Activated effector memory CD4-positive, alpha-beta T cell treated with anti-CD3 and anti-CD28 coated beads, Interleukin-2, amount 50 U/mL, for 16 hours (primary cell): ENCODE results near the gene CUX1.

Source experiments
- DNase-seq: peaks from one replicate; pipeline ENCODE4 v3.0.0-alpha.2; 2020

Gene CUX1

DNA sequence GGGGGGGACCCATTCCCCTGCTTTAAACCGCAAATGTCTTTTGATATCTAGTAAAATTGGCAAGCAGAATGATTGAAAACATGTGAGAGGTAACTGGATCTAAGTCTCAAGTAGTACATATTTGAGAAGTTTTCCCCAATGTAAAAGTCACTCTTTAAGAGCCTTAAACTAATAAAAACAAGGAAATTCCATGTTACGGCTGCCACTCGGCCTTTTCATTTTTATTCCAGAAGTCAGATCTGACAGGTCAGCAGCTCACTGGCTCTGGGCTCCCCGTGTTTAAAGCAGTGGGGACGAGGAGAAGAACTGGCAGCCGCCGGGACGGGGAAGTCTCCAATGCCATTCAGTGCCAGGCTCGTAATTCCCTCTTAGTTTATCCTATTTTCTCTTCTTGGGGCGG is 80.7 kb downstream of the CUX1 start:
- DNase-seq: no peak

- DNase-seq: no peak
Observed at GRCh38 chr7:101899616-101900015, 82.2 kb downstream of the CUX1 start.

DNA sequence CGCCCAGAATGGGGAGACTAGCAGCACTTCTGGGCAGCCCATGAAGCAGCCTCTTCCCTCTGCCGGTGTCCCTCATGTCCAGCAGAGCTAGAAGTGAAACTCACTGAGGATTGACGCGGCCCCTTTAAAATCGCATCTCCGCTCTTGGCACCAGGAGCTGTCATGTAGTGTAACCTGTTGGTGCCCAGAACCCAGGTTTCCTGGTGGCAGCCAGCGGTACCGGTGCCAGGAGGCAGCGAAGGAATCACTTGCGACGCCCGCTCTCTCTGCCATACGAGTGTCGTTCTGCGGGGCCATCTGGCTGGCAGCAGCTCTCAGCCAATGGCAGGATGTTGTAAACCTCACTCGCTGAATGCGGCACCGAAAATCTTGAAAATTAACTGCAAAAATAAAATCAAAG is 82.7 kb downstream of the CUX1 start:
- DNase-seq: no peak

DNA sequence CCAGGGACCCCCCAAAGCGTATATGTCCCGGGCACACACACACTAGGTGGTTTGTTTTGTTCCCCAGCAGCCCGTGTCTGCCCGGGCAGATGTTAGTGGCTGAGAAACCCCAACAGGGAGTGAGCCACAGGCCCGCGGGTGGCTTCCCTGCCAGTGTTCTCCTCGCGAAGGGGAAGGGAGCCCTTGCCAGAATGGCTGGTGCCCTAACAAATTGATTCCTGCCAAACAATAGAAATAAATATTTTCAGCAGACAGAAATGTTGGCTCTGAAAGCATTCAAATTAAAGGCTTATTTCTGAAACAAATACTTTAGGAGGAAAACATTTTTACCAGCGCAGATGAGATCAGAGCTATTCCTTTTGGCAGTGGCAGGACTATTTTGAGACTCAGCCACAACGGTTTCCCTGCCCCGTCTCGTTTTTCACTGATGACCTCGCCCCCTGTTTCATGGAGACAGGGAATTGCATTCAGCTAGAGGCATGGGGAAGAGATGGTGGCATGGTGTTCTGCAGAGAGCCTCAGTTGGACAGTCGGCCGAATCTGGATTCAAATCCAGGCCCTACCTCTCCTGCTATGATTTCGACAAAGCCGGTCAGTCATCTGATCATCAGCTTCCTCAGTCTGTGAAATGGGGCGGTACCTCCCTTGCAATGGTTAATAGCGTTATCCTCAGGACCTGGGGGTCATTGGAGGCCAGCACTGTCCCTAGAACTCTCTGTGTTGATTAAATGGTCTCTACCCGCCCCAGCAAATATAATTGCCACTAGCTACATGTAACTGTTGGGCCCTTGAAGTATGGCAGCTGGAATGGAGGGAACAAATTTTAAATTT is 84.5 kb downstream of the CUX1 start:
- DNase-seq: no peak

- no peak for DNase-seq
Observed at GRCh38 chr7:101902680-101903514, 85.5 kb downstream of the CUX1 start.

GRCh38 chr7:101903515-101903868 is 86.1 kb downstream of the CUX1 start:
- no peak for DNase-seq

DNA sequence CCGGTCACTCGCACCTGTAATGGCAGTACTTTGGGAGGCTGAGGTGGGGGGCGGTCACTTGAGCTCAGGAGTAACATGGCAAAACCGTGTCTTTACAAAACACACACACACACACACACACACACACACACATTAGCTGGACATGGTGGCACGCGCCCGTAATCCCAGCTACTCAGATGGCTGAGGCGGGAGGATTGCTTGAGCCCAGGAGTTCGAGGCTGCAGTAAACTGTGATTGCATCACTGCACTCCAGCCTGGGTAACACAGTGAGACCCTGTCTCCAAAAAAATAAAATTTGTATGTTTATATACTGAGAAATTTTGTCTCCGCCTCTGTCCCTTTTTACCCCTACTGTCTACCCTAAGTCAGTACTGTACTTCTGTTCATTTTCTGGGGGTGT is 86.6 kb downstream of the CUX1 start:
- no peak for DNase-seq

DNA sequence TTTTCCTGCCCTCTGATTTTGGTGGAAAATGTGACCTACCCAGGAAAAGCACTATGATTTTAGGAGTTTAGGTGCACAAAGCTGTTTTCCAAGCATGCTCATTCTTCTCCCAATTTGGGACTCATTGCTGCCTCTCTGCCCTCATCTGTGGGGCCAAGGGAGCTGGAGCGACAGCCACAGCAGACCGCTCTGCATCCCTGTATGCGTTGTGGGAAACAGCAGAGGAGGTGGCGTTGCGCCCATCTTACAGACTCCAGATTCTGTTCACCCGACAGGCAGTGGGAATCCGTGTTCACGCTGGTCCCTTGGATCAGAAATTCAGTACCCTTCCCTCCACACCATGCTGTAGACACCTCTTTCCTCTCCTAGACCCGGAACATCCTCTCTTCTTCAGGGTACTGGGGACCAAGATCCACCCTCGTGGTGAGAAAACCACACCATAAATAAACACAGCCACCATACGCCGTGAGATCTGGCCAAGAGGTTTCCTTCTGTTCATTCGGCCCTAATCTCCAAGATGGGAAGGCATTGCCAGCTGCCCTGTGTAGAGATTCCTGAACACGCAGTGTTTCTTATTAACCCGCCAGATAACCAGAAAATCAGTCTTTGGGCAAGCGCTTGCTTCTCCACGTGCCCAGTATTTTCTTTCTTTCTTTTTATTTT is 87.9 kb downstream of the CUX1 start:
- no peak for DNase-seq

DNA sequence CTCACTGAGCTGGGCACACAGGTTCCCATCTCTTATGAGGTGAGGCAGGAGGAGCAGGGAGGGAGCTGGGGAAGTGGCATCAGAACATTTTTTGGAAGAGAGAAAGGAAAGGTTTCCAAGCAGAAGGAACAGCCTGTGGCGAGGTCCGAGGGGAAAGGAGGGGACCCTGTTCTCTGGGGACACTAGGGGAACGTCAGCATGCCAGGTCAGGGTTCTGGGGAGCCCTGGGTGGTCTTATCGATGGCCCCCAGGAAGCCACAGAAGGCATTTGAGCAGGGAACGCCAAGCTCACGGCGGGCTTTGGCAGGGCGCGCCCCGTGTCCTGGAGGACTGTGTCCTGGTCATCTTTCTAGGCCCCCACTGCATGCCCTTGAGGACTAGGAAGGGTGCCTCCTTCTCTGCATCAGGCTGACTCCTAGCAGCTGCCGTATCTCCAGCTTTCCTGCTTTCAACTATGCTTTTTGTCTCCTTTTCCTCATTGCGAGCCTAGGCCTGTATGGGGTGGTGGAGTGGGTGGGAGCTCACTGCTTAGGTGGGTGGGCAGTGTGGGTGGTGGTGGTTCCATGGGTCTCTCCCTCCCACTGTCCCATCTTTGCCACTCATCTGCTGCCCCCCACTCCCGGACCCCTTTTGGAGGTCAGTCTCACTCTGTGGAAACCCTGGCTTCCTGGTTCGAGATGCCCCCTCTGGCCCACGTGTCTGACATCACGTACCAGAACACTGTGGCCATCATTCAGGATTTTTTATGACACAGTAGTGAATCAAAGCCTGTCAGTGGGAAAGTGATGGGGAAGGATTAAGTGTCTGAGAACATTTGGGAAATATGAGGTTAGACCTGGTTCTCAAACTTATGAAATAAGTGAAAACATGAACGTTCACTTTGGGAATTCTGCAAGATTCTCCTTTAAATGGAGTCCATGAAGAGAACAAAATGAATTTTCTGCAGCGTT is 89.1 kb downstream of the CUX1 start:
- DNase-seq: no peak

DNA sequence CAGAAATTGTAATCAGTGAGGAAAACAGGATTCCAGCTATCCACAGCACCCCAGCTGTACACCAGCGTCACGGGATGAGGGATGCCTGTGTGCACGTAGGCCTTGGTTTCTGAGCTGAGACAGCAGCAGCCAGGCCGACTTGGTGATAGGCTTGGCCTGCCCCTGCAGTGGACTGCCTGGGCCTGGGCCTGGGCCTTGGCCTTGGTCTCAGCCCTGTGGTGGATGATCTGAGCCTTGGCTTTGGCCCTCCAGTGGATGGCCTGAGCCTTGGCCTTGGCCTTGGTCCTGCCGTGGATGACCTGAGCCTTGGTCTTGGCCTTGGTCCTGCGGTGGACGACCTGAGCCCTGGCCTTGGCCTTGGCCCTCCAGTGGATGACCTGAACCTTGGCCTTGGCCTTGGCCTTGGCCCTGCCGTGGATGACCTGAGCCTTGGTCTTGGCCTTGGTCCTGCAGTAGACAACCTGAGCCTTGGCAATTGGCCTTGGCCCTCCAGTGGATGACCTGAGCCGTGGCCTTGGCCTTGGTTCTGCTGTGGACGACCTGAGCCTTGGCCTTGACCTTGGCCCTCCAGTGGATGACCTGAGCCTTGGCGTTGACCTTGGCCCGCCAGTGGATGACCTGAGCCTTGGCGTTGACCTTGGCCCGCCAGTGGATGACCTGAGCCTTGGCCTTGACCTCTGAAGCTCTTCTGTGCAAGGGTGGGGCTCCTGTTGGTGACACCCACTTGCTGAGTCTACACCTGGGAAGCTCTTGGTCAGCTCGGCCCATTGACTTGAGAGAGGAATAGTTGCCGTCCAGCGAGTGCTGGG is 93.8 kb downstream of the CUX1 start:
- DNase-seq: no peak

- no peak for DNase-seq
Observed at GRCh38 chr7:101911800-101912715, 94.6 kb downstream of the CUX1 start.

DNA sequence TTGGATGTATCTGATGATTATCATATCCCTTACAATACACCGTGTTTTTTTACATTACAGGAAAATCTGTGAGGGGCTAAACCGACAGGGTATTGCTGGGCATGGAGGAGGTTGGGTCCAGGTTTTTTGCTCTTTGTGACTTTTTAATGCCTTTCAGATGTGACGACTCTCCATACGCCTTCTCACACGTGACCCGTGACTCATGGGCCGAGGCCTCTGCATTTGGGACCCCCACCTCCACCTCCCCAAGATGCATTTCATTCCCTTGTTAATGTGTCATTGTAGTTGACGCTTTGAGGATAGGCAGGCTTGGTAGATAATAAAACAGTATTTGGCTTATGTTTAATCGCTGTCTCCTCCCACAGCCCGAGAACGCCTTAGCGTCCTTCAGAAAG is 95.3 kb downstream of the CUX1 start:
- DNase-seq: no peak

- no peak for DNase-seq
Observed at GRCh38 chr7:101913247-101913721, 95.9 kb downstream of the CUX1 start.

DNA sequence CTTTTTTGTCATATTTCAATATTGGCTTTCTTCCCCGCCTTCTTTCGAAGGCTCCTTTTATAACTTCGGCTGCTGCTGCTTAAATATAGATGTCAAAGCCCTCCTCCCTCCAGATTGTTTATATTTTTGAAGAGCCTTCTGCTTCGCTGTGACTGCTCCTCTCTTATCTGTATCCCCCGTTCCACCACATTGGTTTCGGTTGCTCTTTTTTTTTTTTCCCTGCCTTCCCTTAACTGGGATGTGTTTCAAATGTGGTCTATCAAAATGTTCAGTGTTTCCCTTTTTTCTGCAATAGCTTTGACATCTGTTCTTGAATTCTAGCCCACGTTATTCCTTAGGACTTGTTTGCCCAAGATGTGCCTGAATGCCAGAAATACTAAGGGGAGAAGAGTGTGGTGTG is 96.4 kb downstream of the CUX1 start:
- no peak for DNase-seq

DNA sequence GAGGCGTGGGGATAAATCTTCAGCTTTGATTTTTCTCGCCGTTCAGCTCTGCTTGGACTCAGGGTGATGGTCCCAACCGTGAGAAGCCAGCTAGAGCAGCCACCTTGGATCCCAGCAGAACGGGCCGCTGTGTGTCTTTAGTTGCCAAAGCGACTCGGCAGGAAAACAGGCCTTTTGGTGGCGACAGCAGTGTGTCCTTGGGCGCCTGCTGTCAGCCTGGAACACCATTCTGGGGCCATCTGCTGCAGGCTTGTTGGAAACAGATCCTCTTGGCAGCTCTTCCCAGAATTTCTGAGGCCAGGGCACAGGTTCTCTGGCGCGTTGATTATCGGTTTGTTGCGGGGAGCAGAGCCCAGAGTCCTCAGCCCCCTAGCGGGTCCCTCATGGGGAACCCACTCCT is 97.6 kb downstream of the CUX1 start:
- DNase-seq: no peak

DNA sequence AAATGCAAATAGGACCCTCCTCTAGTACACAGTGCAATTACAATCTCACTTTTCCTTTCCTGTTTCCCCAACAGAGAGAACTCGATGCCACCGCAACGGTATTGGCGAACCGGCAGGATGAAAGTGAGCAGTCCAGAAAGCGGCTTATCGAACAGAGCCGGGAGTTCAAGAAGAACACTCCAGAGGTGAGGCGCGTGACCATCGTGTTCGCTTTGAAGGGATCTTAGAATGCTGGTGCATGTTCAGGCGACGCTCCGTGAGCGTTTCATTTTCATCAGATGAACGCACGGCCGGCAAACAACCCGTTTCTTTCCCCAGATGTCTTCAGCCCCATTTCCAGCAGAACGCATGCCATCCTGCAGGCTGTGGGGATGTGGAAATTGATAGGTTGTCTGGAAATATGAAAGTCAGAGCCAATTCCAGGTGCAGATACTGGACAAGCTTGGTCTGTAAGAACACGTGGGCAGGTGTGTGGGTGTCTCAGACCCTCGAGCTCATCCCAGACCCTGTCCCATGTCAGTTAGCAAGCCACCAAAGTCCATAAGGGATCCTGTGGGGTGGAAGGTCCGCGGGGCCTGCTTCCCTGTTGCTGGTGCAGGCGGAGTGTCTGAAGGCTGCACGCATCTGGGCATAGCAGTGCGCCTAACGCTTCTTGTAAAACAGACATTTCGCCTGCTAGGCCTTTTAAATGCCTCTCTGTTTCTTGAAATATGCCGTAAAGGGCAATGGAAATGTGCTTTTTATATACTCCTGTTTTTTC is 98.8 kb downstream of the CUX1 start:
- no peak for DNase-seq

DNA sequence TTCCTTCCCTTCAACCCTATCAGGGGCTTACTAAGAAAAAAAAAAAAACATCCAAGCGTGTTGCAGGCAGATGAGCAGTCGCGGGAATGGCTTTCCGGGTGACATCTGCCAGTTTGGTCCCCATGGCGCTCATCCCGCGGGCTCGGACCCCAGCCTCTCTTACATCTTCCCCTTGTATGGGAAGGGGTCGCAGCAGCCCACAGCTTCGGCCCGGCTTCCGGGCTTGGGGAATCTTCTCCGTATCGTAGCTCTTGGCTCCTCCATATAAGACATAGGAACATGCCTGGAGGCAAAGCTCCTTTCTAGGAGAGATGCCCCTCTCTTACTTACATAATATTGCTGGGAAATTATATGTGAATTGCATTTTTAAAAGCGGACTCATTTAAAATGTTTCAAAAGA is 99.5 kb downstream of the CUX1 start:
- DNase-seq: no peak

DNA sequence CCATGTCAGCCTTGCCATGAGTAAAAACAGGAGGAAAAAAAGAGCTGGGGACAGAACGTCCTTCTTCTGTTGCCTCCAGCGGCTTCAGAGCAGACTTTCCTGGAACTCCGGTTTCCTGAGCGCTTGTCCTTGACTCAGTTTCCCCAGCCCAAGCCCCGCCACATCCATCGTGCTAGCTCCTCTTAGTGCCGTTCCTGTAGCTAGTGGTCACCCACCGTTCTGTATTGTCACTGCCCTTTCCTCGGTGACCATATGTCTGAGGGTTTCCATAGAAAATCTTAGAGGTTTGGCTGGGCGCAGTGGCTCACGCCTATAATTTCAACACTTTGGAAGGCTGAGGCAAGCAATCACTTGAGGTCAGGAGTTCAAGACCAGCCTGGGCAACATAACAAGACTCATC is 100.1 kb downstream of the CUX1 start:
- DNase-seq: no peak

DNA sequence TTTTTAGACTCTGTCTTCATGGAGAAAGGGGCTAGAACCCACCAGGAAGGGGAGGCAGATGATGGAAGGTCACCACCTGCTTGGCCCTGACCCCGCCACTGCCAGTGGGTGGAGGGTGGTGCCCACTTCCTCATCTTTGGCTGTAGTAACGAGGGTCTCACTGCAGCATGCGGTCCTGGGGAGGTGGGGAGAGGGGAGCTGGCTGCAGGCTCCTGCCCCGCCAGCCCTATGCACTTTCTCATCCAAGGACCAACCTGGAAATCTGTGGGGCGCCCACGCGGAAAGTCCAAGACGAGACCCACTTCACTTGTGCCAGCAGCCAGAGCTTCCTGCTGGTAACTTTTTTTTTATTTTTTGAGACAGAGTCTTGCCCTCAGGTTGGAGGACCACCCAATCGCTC is 101.0 kb downstream of the CUX1 start:
- no peak for DNase-seq
